Neural crest cell (in vitro differentiated cells): Measurements from ENCODE around the gene AKAP13. TPM values are rescaled to one million over a fixed set of nuclear protein-coding genes. Genes with fewer than 3 reads are reported as not detected.

Experiments
- DNase-seq: peaks from one replicate; pipeline ENCODE4 v3.0.0; 2021; ENCODE audit warnings: low read depth, mixed read lengths, low spot score
- H3K27ac Mint-ChIP-seq: one replicate; pipeline ENCODE4 v1.8.0; 2021; ENCODE audit warnings: mild to moderate bottlenecking, mixed read lengths; ENCODE audit not compliant: unreplicated experiment
- H3K27me3 Mint-ChIP-seq: 2 replicates; pipeline ENCODE4 v1.8.0; 2021; ENCODE audit warnings: low read depth, mild to moderate bottlenecking, mixed read lengths
- H3K36me3 Mint-ChIP-seq: 2 replicates; pipeline ENCODE4 v1.8.0; 2021; ENCODE audit warnings: low read depth, mild to moderate bottlenecking, mixed read lengths
- H3K4me1 Mint-ChIP-seq: 2 replicates; pipeline ENCODE4 v1.8.0; 2021; ENCODE audit warnings: mixed read lengths
- H3K4me3 Mint-ChIP-seq: one replicate; pipeline ENCODE4 v1.8.0; 2021; ENCODE audit warnings: mild to moderate bottlenecking, mixed read lengths
- H3K9me3 Mint-ChIP-seq: 2 replicates; pipeline ENCODE4 v1.8.0; 2021; ENCODE audit warnings: mixed read lengths
- CTCF ChIP-seq: fragments of 200-600 bp; sonication (generic); conservative IDR thresholded peaks from 2 replicates; pipeline ENCODE4 v1.5.0; 2021; ENCODE audit warnings: antibody characterized with exemption, mild to moderate bottlenecking
- total RNA-seq: library from RNA; stranded (reverse); gene quantifications from 2 replicates; pipeline ENCODE4 v1.2.1, GENCODE V29; 2021

Gene AKAP13
- total RNA-seq, 1 donor from 2014 or later = 81.3 TPM

DNA sequence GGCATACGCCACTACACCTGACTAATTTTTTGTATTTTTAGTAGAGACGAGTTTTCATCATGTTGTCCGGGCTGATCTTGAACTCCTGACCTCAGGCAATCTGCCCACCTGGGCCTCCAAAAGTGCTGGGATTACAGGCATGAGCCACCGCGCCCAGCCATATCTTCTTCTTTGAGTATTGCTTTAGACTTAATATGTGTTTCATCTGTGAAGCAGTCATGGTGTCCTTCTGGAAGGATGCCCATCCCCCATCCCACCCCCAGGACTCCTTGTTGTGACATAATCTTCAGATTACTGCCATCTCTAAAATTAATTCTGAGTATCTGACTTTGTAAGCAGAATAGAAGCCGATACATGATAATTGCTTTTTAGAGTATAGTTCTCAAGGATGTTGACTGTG lies 356.7 kb downstream of the AKAP13 start:
- Mint-ChIP-seq H3K27ac (peak overlapping the region; percentile 19), H3K4me3 (no peak overlapping the region), H3K9me3 (peaks cover 10% of the 10 kb centered on the region), H3K4me1 (no peaks in the 10 kb centered on the region), H3K27me3 (no peaks in the 10 kb centered on the region), H3K36me3 (peaks cover 44% of the 10 kb centered on the region)
- no peak for DNase-seq
- TF ChIP-seq CTCF = no peak

DNA sequence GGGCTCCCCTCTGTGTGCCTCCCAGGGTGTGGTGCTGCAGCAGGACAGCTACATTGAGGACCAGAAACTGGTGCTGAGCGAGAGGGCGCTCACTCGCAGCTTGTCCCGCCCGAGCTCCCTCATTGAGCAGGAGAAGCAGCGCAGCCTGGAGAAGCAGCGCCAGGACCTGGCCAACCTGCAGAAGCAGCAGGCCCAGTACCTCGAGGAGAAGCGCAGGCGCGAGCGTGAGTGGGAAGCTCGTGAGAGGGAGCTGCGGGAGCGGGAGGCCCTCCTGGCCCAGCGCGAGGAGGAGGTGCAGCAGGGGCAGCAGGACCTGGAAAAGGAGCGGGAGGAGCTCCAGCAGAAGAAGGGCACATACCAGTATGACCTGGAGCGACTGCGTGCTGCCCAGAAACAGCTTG lies 360.6 kb downstream of the AKAP13 start:
- peaks cover 36% of the 10 kb centered on the region for H3K4me1 Mint-ChIP-seq
- peaks cover 27% of the 10 kb centered on the region for H3K36me3 Mint-ChIP-seq
- H3K27me3 Mint-ChIP-seq = no peaks in the 10 kb centered on the region
- H3K4me3 Mint-ChIP-seq = no peak overlapping the region
- no peak for TF ChIP-seq CTCF
- DNase-seq = no peak
- H3K9me3 Mint-ChIP-seq = no peaks in the 10 kb centered on the region
- no peak overlapping the region for H3K27ac Mint-ChIP-seq

DNA sequence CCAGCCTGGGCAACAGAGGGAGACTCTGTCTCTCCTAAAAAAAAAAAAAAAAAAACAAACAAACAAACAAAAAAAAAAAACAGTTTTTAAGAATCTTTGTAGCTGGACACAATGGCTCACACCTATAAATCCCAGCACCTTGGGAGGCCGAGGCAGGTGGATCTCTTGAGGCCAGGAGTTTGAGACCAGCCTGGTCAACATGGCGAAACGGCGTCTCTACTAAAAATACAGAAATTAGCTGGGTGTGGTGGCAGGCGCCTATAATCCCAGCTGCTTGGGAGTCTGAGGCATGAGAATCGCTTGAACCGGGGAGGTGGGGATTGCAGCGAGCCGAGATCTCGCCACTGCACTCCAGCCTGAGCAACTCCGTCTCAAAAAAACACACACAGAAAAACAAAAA lies 361.3 kb downstream of the AKAP13 start:
- no peak for DNase-seq
- H3K4me3 Mint-ChIP-seq = no peak overlapping the region
- H3K9me3 Mint-ChIP-seq = no peaks in the 10 kb centered on the region
- TF ChIP-seq CTCF = no peak
- H3K36me3 Mint-ChIP-seq = peaks cover 30% of the 10 kb centered on the region
- no peaks in the 10 kb centered on the region for H3K27me3 Mint-ChIP-seq
- peaks cover 42% of the 10 kb centered on the region for H3K4me1 Mint-ChIP-seq
- peak overlapping the region; percentile 75 for H3K27ac Mint-ChIP-seq

GRCh38 chr15:85742186-85742821 lies 361.9 kb downstream of the AKAP13 start:
- H3K27ac Mint-ChIP-seq = peak overlapping the region; percentile 16
- H3K36me3 Mint-ChIP-seq = peaks cover 32% of the 10 kb centered on the region
- no peaks in the 10 kb centered on the region for H3K9me3 Mint-ChIP-seq
- no peak for TF ChIP-seq CTCF
- H3K4me3 Mint-ChIP-seq = peak overlapping the region; percentile 24
- no peak for DNase-seq
- no peaks in the 10 kb centered on the region for H3K27me3 Mint-ChIP-seq
- H3K4me1 Mint-ChIP-seq = peaks cover 49% of the 10 kb centered on the region

DNA sequence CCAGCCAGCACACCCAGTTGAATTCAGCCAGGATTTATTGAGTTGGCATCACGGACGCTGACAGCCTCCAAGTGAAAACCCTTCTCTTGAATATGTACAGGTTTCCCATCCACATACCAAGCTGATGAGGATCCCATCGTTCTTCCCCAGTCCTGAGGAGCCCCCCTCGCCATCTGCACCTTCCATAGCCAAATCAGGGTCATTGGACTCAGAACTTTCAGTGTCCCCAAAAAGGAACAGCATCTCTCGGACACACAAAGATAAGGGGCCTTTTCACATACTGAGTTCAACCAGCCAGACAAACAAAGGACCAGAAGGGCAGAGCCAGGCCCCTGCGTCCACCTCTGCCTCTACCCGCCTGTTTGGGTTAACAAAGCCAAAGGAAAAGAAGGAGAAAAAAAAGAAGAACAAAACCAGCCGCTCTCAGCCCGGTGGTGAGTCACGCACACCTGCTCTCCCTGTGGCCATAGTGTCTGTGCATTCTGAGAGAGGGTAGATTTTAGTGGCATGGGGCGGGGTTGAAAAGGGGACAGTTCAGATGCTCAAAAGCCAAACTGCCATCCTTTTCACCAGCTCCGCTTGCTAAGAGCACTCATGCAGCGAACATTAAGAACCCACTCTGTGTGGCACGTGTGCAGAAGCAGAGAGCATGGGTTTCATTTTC lies 363.1 kb downstream of the AKAP13 start:
- H3K27me3 Mint-ChIP-seq = no peaks in the 10 kb centered on the region
- H3K4me3 Mint-ChIP-seq = peak overlapping the region; percentile 26
- TF ChIP-seq CTCF = no peak
- no peak for DNase-seq
- no peaks in the 10 kb centered on the region for H3K9me3 Mint-ChIP-seq
- peak overlapping the region; percentile 93 for H3K27ac Mint-ChIP-seq
- peaks cover 35% of the 10 kb centered on the region for H3K36me3 Mint-ChIP-seq
- peaks cover 58% of the 10 kb centered on the region for H3K4me1 Mint-ChIP-seq
